Measurements from ENCODE around the gene ZDHHC14. TPM values are rescaled to one million over a fixed set of nuclear protein-coding genes. Genes with fewer than 3 reads are reported as not detected.

ZDHHC14 gene
- total and polyA plus RNA-seq, 12 donors, result 7.7 to 31.2 (median 15.2) TPM

DNA sequence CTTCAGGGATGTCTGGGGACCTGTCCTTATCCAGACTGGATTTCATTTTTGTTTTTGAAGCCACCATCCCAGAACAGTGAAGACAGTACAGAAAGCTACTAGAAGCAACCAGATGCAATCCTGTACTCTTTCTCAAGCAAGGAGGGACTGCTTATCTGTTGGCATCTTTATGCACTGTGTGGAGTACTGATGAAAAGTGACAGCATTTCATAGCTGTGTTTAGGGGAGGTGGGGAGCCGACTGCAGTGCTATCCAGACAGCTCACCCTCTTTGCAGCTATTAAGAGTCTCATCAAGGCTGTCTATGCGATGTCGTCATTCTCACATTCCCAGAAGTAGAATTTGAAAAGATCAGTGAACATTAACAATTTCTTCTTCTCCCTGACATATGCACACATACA, 5.5 kb downstream of the ZDHHC14 start:
- H3K36me3 ChIP-seq, result peaks cover 0 to 4% (median 0%) of the 10 kb centered on the region in 9 donors
- DNase-seq (no peak), ATAC-seq (no peak)
- WGBS, 2 donors, result 59 to 63% methylated on average over 3 of the region's 3 CpGs
- peaks cover 0 to 28% (median 17%) of the 10 kb centered on the region in 9 donors for H3K4me1 ChIP-seq
- intact Hi-C loops (cut with DNase I), result loop anchor here in 4 of 10 donors (2.0 to 10.0 kb wide), 3 partner anchors 36 to 278 kb away; no protein-coding TSS in a partner anchor
- TF ChIP-seq CTCF (IDR thresholded peaks at IDR 0.05), result no peak
- H3K27ac ChIP-seq, result no peak overlapping the region
- no peak overlapping the region for H3K4me3 ChIP-seq
- peaks cover 0 to 24% (median 12%) of the 10 kb centered on the region in 11 donors for H3K9me3 ChIP-seq
- no peaks in the 10 kb centered on the region for H3K27me3 ChIP-seq

DNA sequence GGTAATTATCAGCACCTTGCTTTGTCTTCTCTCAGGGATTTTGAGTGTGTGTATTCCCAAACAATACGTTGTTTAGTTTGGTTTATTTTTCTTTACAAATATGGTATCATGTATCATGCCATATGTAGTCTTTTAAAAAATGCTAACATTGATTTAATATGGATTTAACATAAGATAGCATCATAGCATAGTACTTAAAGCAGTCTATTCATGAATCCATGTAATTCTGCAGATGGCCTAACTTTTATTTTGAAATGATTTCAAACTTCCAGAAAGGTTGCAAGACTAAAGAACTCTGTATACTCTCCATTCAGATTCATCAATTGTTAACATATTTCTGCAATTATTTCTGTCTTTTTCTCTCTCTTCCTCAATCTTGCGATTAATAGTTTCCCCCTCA, 7.9 kb downstream of the ZDHHC14 start:
- H3K27ac ChIP-seq, result no peak overlapping the region
- peaks cover 4 to 24% (median 11%) of the 10 kb centered on the region in 9 donors for H3K4me1 ChIP-seq
- peaks cover 0 to 4% (median 0%) of the 10 kb centered on the region in 9 donors for H3K36me3 ChIP-seq
- no peak for ATAC-seq
- H3K9me3 ChIP-seq, result peaks cover 0 to 26% (median 12%) of the 10 kb centered on the region in 11 donors
- no peak for TF ChIP-seq CTCF (IDR thresholded peaks at IDR 0.05)
- no peak overlapping the region for H3K4me3 ChIP-seq
- no peak for DNase-seq
- intact Hi-C loops (cut with DNase I), result loop anchor here in 3 of 10 donors (10.0 kb wide), 2 partner anchors 206 to 276 kb away; no protein-coding TSS in a partner anchor
- 94 to 98% methylated on average over 2 of the region's 2 CpGs for WGBS, 2 donors
- no peaks in the 10 kb centered on the region for H3K27me3 ChIP-seq

DNA sequence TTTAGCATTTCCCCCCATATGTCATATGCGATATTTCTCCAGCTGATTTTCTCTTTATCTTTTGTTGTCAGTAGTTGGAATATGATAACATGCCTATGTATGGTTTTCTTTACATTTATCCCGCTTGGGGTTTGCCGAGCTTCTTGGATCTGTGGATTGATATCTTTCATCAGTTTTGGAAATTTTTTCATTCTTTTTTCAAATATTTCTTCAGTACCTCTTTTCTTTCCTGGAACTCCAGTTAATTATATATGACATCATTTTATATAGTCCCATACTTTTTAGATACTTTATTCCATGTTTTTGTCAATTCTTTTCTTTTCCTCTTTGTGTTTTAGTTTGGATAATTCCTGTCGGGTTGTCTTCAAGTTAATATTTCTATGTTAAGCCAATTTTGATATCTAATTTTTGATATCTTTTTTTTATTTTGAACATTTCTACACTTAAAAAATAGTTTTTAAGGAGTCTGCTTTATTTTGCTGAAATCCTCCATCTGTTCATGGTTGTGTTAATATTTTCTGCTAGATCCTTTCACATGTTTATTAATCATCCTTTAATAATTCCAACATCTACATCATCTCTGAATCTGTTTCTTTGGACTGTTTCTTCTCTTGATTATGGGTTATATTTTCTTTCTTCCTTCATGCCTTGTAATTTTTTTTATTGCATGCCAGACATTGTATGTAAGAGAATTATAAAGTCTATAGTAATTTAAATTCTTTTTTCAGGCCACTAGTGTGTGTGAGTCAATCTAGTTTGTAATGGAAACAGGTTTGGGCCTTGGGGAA, 9.5 kb downstream of the ZDHHC14 start:
- peaks cover 4 to 16% (median 13%) of the 10 kb centered on the region in 9 donors for H3K4me1 ChIP-seq
- no peaks in the 10 kb centered on the region for H3K27me3 ChIP-seq
- DNase-seq (no peak), ATAC-seq (no peak)
- 93 to 95% methylated on average over 4 of the region's 4 CpGs for WGBS, 2 donors
- H3K36me3 ChIP-seq, result no peaks in the 10 kb centered on the region
- no peak overlapping the region for H3K27ac ChIP-seq
- H3K4me3 ChIP-seq, result no peak overlapping the region
- no peak for TF ChIP-seq CTCF (IDR thresholded peaks at IDR 0.05)
- intact Hi-C loops (cut with DNase I), result no loop called here
- peaks cover 0 to 26% (median 12%) of the 10 kb centered on the region in 11 donors for H3K9me3 ChIP-seq

DNA sequence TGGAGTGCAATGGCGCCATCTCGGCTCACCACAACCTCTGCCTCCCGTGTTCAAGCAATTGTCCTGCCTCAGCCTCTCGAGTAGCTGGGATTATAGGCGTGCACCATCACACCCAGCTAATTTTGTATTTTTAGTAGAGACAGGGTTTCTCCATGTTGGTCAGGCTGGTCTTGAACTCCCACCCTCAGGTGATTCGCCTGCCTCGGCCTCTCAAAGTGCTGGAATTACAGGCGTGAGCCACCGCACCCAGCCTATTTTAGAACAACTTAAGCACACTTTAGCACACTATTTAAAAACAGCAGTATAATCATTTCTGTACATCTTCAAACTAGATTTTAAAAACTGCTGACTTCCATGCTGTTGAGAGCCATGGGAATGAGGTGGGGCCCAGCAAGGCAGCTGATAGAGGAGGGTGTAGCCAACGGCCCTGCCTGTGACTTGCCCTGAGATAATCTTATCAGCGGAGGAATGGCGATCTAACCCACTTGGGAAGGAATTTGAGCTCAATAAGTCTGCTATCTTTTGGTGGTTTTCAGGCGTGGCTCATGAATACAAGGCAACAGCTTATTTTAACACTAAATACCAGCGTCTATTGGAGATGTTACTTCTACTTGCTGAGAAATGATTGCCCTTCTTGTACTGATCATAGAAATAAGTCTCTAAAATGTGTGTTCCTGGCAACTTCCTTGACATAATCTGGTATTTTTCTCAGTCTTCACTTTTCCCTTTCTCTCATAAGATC, 12.1 kb downstream of the ZDHHC14 start:
- intact Hi-C loops (cut with DNase I), result no loop called here
- Histone ChIP-seq H3K36me3 (no peaks in the 10 kb centered on the region), H3K4me3 (no peak overlapping the region), H3K27ac (no peak overlapping the region), H3K27me3 (no peaks in the 10 kb centered on the region), H3K4me1 (peaks cover 5 to 33% (median 16%) of the 10 kb centered on the region in 9 donors), H3K9me3 (peaks cover 0 to 26% (median 12%) of the 10 kb centered on the region in 11 donors)
- 68 to 73% methylated on average over 14 of the region's 14 CpGs for WGBS, 2 donors
- no peak for TF ChIP-seq CTCF (IDR thresholded peaks at IDR 0.05)
- peak in 3 of 8 donors; percentile 11 to 53 (median 38) for ATAC-seq
- DNase-seq, result no peak

All from heart right ventricle (tissue), 16 donors.